Liver (tissue), 9 donors: ENCODE data around the gene SP2. TPM values are rescaled to one million over a fixed set of nuclear protein-coding genes. Genes with fewer than 3 reads are reported as not detected.

Source experiments
- DNase-seq: peaks from one replicate; pipeline ENCODE4 v3.0.0-alpha.2; 2017; ENCODE audit warnings: low spot score
- H3K27ac ChIP-seq, 2 donors: one replicate each; pipeline ENCODE4 v1.7.0; 2013; ENCODE audit warnings: inconsistent platforms in 2 of 2, low read length in 2 of 2, control low read depth in 1 of 2, low read depth in 1 of 2, mild to moderate bottlenecking in 1 of 2
- H3K27me3 ChIP-seq, 4 donors: one replicate each; pipeline versions ENCODE4 v1.6.1 to v1.7.0; 2013; ENCODE audit warnings: low read length in 3 of 4, inconsistent platforms in 1 of 4, mild to moderate bottlenecking in 1 of 4, moderate library complexity in 1 of 4; ENCODE audit not compliant: control insufficient read depth in 4 of 4, insufficient read depth in 4 of 4
- H3K36me3 ChIP-seq, 4 donors: one replicate each; pipeline versions ENCODE4 v1.6.1 to v1.7.0; 2013; ENCODE audit warnings: low read length in 3 of 4, mild to moderate bottlenecking in 3 of 4, low read depth in 1 of 4, moderate library complexity in 1 of 4; ENCODE audit not compliant: control insufficient read depth in 4 of 4, insufficient read depth in 3 of 4
- H3K4me1 ChIP-seq, 4 donors: one replicate each; pipeline versions ENCODE4 v1.6.1 to v1.7.0; 2013; ENCODE audit warnings: low read length in 3 of 4, mild to moderate bottlenecking in 3 of 4, moderate library complexity in 1 of 4; ENCODE audit not compliant: control insufficient read depth in 4 of 4, insufficient read depth in 4 of 4
- H3K4me3 ChIP-seq, 3 donors: one replicate each; pipeline versions ENCODE4 v1.6.1 to v1.7.0; 2013; ENCODE audit warnings: low read length in 3 of 3, control low read depth in 1 of 3, low read depth in 1 of 3, mild to moderate bottlenecking in 1 of 3
- H3K9ac ChIP-seq, 2 donors: one replicate each; pipeline ENCODE4 v1.7.0; 2013; ENCODE audit warnings: low read length in 2 of 2, mild to moderate bottlenecking in 2 of 2, moderate library complexity in 2 of 2, control low read depth in 1 of 2, low read depth in 1 of 2
- H3K9me3 ChIP-seq, 4 donors: one replicate each; pipeline versions ENCODE4 v1.6.1 to v1.7.0; 2013; ENCODE audit warnings: low read length in 3 of 4; ENCODE audit not compliant: control insufficient read depth in 4 of 4
- EGR1 ChIP-seq, 2 donors: IDR thresholded peaks; 2 replicates each; pipeline ENCODE4 v1.6.1; 2016 to 2018; ENCODE audit warnings: antibody characterized with exemption in 2 of 2, low read depth in 2 of 2
- GABPA ChIP-seq, 2 donors: IDR thresholded peaks in 1 of 2; conservative IDR thresholded peaks in 1 of 2; 2 replicates each; pipeline ENCODE4 v1.6.1; 2016; ENCODE audit warnings: antibody characterized with exemption in 2 of 2, mild to moderate bottlenecking in 1 of 2, moderate library complexity in 1 of 2
- HNF4G ChIP-seq: IDR thresholded peaks from 2 replicates; pipeline ENCODE4 v1.6.1; 2016; ENCODE audit warnings: antibody characterized with exemption
- JUND ChIP-seq, 2 donors: IDR thresholded peaks; 2 replicates each; pipeline ENCODE4 v1.6.1; 2016; ENCODE audit warnings: antibody characterized with exemption in 2 of 2
- NR2F2 ChIP-seq: IDR thresholded peaks from 2 replicates; pipeline ENCODE4 v1.6.1; 2016; ENCODE audit warnings: antibody characterized with exemption
- RAD21 ChIP-seq, 2 donors: IDR thresholded peaks; 2 replicates each; pipeline ENCODE4 v1.6.1; 2016; ENCODE audit warnings: antibody characterized with exemption in 2 of 2, mild to moderate bottlenecking in 2 of 2
- RXRA ChIP-seq, 2 donors: IDR thresholded peaks; 2 replicates each; pipeline ENCODE4 v1.6.1; 2017 to 2018; ENCODE audit warnings: antibody characterized with exemption in 2 of 2, mild to moderate bottlenecking in 1 of 2
- SP1 ChIP-seq: IDR thresholded peaks from 2 replicates; pipeline ENCODE4 v1.6.1; 2018; ENCODE audit warnings: antibody characterized with exemption, mild to moderate bottlenecking
- TAF1 ChIP-seq: conservative IDR thresholded peaks from 2 replicates; pipeline ENCODE4 v1.6.1; 2016; ENCODE audit warnings: antibody characterized with exemption, mild to moderate bottlenecking
- WGBS: extraction: QIAGEN DNeasy Blood & Tissue Kit; methylation state at CpG from one replicate; pipeline ENCODE4 v1.1.7; 2013; 5-methylcytosine and 5-hydroxymethylcytosine counted together
- polyA plus RNA-seq, 2 donors: library from polyadenylated mRNA; stranded (reverse) in 1 of 2; unstranded in 1 of 2; fragments of 200-250 nt in 1 of 2; fragments of >200 nt in 1 of 2; fragmentation: Nextera tagmentation in 1 of 2; extraction: Ambion mirVana in 1 of 2; gene quantifications; one replicate each; pipeline versions ENCODE4 v1.2.1 to v1.2.3, GENCODE V29; 2013 to 2015
- total RNA-seq, 2 donors: library from RNA; depleted of rRNA; stranded (reverse); fragments of >200 nt; gene quantifications; one replicate each; pipeline ENCODE4 v1.2.3, GENCODE V29; 2014
- TF ChIP-seq, protein P1 (sequence below): IDR thresholded peaks from 2 replicates; pipeline ENCODE4 v1.6.1; 2016; ENCODE audit warnings: antibody characterized with exemption, mild to moderate bottlenecking
- TF ChIP-seq, protein P2 (sequence below): IDR thresholded peaks from 2 replicates; pipeline ENCODE4 v1.6.1; 2016; ENCODE audit warnings: antibody characterized with exemption
- TF ChIP-seq, protein P3 (sequence below): IDR thresholded peaks from 2 replicates; pipeline ENCODE4 v1.6.1; 2016; ENCODE audit warnings: antibody characterized with exemption
- donor health status: healthy.
- donor health status: healthy.
- donor health status: healthy.
- donor health status: healthy.
- donor health status: healthy.

Gene SP2
- total and polyA plus RNA-seq, 4 donors, result 2.2 to 5.7 (median 3.8) TPM

DNA sequence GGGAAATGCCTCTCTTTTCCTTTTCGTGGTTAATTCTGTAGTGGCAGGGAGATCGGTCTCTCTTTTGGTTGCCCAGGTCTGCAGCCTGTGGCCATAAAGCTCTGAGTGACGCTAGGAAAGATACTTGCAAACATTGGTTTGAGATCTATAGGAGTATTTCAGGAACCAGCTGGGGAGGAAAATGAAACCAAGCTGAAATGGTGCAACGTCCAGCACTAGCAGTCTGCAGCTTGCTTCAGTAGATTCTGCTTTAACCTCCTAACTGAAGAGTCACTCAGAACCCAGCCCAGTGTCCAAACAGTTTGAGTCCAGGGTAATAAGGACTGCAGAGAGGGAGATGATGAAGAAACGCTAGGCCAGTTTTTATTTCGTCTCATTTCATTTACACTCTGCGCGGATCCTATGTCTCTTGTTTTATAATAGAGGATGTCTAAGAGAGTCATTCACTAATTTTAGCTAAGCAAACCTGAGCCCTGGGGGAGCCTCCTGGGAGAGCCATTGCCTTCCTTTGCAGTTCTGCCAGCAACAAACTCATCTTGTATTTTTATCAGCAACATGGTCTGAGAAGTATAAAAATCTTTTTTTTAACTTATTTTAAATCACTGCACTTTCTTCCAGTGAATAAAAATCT is 12.0 kb downstream of the SP2 start:
- no peak for DNase-seq
- 76% methylated on average over 8 of the region's 8 CpGs for WGBS

DNA sequence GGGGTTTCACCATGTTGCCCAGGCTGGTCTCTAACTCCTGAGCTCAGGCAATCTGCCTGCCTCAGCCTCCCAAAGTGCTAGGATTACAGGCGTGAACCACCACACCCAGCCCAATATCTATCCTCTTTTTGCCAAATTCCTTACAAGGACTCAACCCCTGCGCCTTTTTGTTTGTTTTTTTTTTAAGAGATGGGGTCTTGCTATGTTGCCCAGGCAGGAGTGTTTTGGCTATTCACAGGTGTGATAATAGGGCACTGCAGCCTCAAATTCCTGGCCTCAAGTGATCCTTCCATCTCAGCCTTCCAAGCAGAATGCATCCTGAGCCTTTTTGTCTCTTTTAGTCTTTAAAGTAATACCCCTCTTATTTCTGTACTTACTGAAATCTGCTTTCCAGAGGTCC is 17.0 kb downstream of the SP2 start:
- WGBS, result 96% methylated on average over 2 of the region's 2 CpGs
- DNase-seq, result no peak
- H3K4me1 ChIP-seq, result no peaks in the 10 kb centered on the region
- H3K27ac ChIP-seq, result no peak overlapping the region
- H3K36me3 ChIP-seq, result peaks cover 5 to 7% (median 6%) of the 10 kb centered on the region in 4 donors
- no peaks in the 10 kb centered on the region for H3K27me3 ChIP-seq
- no peak overlapping the region for H3K9ac ChIP-seq
- no peaks in the 10 kb centered on the region for H3K9me3 ChIP-seq
- TF ChIP-seq, protein P1, sequence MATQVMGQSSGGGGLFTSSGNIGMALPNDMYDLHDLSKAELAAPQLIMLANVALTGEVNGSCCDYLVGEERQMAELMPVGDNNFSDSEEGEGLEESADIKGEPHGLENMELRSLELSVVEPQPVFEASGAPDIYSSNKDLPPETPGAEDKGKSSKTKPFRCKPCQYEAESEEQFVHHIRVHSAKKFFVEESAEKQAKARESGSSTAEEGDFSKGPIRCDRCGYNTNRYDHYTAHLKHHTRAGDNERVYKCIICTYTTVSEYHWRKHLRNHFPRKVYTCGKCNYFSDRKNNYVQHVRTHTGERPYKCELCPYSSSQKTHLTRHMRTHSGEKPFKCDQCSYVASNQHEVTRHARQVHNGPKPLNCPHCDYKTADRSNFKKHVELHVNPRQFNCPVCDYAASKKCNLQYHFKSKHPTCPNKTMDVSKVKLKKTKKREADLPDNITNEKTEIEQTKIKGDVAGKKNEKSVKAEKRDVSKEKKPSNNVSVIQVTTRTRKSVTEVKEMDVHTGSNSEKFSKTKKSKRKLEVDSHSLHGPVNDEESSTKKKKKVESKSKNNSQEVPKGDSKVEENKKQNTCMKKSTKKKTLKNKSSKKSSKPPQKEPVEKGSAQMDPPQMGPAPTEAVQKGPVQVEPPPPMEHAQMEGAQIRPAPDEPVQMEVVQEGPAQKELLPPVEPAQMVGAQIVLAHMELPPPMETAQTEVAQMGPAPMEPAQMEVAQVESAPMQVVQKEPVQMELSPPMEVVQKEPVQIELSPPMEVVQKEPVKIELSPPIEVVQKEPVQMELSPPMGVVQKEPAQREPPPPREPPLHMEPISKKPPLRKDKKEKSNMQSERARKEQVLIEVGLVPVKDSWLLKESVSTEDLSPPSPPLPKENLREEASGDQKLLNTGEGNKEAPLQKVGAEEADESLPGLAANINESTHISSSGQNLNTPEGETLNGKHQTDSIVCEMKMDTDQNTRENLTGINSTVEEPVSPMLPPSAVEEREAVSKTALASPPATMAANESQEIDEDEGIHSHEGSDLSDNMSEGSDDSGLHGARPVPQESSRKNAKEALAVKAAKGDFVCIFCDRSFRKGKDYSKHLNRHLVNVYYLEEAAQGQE, result no peak
- TF ChIP-seq, protein P2, sequence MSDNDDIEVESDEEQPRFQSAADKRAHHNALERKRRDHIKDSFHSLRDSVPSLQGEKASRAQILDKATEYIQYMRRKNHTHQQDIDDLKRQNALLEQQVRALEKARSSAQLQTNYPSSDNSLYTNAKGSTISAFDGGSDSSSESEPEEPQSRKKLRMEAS, result no peak
- TF ChIP-seq, protein P3, sequence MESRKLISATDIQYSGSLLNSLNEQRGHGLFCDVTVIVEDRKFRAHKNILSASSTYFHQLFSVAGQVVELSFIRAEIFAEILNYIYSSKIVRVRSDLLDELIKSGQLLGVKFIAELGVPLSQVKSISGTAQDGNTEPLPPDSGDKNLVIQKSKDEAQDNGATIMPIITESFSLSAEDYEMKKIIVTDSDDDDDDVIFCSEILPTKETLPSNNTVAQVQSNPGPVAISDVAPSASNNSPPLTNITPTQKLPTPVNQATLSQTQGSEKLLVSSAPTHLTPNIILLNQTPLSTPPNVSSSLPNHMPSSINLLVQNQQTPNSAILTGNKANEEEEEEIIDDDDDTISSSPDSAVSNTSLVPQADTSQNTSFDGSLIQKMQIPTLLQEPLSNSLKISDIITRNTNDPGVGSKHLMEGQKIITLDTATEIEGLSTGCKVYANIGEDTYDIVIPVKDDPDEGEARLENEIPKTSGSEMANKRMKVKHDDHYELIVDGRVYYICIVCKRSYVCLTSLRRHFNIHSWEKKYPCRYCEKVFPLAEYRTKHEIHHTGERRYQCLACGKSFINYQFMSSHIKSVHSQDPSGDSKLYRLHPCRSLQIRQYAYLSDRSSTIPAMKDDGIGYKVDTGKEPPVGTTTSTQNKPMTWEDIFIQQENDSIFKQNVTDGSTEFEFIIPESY, result no peak
- TF ChIP-seq JUND (IDR thresholded peaks at IDR 0.05), result no peak
- H3K4me3 ChIP-seq, result no peak overlapping the region

More for the DNA sequence above, 12.0 kb downstream of the SP2 start:
- Histone ChIP-seq H3K36me3 (no peaks in the 10 kb centered on the region), H3K27ac (no peak overlapping the region), H3K9me3 (no peaks in the 10 kb centered on the region), H3K9ac (no peak overlapping the region), H3K27me3 (no peaks in the 10 kb centered on the region), H3K4me1 (peaks cover 2 to 9% (median 3%) of the 10 kb centered on the region in 4 donors), H3K4me3 (no peak overlapping the region)
- TF ChIP-seq EGR1 (IDR thresholded peaks at IDR 0.05; ENCODE audit: low read depth in 2 of 2) (no peak), TAF1 (no peak), RAD21 (IDR thresholded peaks at IDR 0.05) (no peak), RXRA (IDR thresholded peaks at IDR 0.05) (no peak), JUND (IDR thresholded peaks at IDR 0.05) (no peak), SP1 (no peak), NR2F2 (no peak), GABPA (IDR thresholded peaks at IDR 0.05 in 1 of 2, conservative IDR thresholded peaks at IDR 0.05 in 1 of 2) (no peak), HNF4G (no peak)
- TF ChIP-seq, protein P1, result no peak
